NCI-H2081 (cell line): ENCODE measurements around the gene DNAJC22.
A peak's percentile ranks its signal among the peaks of the same experiment; 100 is the strongest.

Experiments
- DNase-seq, 2 experiments: peaks; one replicate each; lab custom pipeline; 2025; lab: John Stamatoyannopoulos, UW

Gene DNAJC22

DNA sequence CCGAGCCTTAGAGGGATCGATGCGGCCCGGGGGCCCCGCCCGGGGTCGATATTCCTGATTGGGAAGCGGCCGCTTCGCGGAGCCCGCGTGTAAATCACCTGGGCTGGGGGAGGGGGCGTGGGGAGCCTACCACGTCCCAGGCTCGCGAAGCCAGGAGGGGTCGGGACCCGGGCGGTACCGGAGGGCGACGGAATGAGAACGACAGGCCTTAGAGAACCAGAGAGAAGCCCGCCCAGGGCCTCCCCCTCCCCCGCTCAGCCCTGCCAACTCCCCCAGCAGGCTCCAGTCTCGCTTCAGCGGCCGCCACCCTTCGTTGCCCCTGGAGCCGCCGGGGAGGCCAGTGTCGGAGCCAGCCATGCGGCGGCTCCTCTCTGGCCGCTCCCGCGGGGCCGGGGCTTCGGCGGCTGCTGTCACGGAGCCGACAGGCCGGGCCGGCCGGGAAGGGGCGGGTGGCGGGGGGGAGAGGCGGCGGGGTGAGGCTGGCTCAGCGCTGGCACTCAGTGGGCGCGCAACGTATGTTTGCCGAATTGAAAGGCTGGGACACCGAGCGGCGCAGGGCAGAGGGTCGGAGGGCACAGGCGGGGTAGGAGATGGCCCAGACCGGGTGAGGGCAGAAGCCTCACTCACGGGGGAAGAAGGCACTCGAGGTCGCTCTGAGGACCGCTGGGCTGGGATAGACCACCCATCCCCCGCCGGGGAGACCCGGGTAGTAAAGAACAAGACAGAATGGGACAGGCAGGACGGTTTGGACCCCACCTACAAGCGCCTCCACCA lies 1.4 kb upstream of the DNAJC22 start:
- peak; percentile 22 to 49 for DNase-seq

DNA sequence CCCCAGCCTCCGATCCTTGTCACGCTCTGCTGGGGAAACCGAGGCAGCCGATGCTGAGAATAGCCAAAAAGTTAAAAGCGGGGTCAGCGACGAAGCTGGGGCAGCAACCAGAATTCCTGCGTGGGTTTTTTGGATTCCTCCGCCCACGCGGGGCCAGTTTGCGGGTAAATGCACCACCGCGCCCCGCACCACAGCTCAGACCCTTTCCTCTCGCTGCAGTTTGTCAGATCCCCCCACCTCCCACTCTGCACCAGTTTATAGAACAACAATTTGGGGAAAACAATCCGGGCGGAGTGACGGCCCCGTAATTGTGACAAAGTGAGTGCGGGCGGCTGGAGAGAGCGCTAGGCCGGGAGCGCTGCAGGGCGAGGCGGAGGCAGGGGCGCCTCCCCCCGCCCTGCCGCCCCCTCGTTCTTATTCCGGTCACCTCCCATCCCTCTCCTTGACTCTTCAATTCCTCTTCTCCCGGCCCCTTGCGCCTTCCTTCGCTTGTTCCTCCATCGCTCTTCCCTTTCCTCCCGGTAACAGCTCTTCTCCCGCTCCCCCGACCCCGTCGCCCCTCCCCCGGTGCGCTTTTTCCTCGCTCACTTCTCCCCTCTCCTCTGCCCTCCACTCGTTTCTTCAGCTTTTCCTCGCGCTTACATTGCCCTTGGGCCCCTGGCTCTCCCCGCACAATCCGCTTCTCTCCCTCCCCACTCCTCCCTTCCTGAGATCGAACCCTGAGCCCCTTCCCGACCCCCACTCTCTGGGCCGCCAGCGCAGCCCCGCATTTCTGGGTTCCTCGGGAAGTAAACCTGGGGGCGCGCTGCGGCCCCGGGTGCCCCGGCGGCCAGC lies 646 bp upstream of the DNAJC22 start:
- no peak for DNase-seq

DNA sequence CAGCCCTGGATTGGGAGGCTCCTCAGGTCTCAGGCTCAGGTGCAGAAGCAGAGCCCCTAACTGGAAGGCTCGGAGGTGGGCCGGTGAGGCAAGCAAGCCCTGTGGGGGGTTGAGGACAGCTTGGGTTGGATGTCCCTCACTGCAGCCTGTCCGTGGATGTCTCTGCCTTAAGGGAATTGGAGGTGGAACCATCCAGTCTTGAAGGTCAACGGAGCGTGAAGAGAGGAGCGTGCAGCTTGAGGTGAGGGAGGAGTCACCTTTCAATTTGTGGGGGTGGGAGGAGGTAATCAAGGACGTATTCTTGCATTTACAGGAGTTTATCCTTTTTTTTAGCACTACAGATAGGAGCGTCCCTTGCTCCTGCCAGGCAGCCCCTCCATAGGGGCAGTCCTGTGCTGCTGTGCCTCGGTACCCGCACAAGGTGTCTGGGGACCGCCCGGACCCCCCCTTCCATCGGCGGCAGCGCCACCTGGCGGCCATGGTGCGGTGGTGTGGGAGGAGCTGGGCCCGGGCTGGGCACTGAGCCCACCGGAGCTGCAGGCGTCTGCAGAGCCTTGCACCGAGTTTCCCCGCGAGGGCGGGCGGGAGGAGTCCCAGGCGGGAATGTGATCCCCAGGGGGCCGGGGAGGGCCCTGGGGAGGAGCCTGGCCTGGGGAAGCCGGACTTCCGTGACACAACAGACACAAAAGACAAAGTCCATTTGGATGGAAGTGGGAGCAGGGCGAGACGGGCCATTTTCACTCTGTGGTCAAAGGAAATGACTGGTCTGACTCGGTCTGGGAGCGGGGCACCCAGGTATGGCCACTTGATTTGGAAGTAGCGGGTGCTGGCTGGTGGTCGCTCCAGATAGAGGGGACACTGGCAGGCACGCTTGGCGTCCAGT lies 864 bp downstream of the DNAJC22 start:
- peak; percentile 68 to 78 for DNase-seq

DNA sequence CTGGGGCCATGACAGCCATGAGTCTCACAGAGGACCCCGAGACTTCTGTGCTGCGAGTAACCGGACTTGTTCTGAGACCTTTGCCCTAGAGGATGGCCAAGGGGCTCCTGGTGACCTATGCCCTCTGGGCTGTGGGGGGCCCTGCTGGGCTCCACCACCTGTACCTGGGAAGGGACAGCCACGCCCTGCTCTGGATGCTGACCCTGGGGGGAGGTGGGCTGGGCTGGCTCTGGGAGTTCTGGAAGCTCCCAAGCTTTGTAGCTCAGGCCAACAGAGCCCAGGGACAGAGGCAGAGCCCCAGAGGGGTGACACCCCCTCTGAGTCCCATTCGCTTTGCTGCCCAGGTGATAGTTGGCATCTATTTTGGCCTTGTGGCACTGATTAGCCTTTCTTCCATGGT lies 2.1 kb downstream of the DNAJC22 start:
- DNase-seq = no peak

DNA sequence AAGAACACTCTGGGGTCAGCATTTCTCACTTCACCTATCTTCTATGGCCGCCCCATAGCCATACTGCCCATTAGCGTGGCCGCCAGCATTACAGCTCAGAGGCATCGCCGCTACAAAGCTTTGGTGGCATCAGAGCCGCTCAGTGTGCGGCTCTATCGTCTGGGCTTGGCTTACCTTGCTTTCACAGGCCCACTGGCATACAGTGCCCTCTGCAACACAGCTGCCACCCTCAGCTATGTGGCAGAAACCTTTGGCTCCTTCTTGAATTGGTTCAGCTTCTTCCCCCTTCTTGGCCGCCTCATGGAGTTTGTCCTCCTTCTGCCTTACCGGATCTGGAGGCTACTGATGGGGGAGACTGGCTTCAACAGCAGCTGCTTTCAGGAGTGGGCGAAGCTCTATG lies 2.6 kb downstream of the DNAJC22 start:
- DNase-seq = no peak

DNA sequence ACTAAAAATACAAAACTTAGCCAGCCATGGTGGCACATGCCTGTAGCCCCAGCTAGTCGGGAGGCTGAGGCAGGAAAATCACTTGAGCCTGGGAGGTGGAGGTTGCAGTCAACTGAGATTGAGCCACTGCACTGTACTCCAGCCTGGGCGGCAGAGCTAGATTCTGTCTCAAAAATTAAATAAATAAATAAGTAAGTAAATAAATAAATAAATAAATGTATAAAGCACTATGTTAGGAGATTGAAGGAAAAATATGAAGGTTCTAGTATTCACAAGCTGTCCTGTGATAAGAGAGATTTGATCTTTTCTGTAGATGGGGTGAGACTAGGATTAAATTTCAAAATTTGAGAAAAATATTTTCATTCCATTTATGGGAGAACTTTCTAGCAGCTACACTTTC lies 5.7 kb downstream of the DNAJC22 start:
- no peak for DNase-seq

DNA sequence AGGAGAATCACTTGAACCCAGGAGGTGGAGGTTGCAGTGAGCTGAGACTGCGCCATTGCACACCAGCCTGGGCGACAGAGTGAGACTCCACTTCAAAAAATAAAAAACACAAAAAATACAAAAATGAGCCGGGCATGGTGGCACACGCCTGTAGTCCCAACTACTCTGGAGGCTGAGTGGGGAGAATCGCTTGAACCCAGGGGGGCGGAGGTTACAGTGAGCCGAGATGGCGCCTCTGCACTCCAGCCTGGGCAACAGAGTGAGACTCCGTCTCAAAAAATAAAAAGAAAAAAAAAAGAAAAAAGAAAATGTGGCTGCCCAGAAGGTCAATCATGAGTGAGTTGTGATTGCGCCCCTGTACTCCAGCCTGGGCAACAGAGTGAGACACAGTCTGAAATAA lies 9.2 kb downstream of the DNAJC22 start:
- no peak for DNase-seq

DNA sequence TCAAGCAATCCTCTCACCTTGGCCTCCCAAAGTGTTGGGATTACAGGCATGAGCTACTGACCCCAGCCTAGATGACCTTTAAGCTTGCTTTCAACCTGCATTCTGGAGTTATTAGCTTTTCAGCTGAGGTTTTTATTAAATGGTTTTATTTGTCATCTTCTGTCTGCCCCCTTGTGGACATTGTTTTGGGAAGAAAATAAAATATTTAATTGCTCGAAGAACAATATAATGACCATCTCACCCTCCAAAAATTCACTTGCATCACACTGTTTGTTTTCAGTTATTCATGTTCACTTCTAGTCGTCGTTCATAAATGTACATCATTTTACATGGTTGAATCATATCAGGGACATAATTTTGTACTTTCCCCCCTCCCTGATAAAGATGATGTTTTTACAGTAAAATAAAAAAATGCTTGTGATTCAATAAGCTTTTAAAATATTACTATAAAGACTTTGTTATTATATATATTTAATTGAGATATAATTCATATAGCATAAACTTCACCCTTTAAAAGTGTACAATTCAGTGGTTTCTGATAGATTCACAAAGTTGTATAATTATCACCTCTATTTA lies 10.5 kb downstream of the DNAJC22 start:
- peak in 1 of 2 experiments; percentile 18 for DNase-seq

DNA sequence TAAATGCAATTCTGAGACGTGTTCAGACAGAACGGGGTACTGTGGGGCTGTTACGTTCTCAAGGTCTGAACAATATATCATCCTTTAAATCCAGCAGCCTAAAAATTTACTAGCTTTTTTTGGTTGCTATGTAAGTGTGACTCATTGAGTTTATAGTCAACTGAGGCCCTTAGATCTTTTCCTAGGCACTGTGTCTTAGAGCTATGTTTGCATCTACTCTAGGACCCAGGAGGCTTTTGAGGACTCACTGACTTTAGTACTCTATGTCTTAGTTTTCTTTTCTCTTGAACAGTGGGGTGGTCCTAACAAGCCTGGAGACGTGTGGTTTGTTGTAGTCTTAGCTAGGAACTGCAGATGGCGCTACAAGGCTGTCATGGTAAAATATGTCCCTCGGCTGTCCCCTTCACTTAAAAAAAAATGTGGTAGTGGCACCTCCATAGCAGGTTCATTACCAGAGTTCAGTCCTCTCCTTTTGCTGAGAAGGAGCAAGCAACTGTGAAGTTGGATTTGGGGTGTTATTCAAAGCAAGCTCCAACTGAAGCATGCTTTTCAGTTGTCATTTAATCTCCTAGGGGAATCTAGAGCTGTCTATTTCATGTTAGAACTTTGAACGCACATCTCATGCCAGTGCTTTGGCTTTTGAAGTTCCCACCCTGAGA lies 11.9 kb downstream of the DNAJC22 start:
- peak; percentile 65 to 71 for DNase-seq

DNA sequence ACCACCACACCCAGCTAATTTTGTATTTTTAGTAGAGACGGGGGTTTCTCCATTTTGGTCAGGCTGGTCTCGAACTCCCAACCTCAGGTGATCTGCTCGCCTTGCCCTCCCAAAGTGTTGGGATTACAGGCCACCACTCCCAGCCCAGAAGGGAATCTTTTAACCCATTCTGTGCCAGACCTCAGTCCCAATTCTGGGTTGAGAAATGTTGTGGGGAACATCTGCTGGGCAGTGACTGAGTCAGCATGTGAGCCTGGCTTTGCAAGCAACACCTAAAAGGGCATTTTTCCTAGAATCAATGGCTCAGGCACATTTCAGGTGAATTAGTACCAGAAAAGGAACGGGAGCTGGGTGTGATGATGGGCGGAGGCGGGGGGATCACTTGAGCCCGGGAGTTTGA lies 13.0 kb downstream of the DNAJC22 start:
- DNase-seq = no peak

DNA sequence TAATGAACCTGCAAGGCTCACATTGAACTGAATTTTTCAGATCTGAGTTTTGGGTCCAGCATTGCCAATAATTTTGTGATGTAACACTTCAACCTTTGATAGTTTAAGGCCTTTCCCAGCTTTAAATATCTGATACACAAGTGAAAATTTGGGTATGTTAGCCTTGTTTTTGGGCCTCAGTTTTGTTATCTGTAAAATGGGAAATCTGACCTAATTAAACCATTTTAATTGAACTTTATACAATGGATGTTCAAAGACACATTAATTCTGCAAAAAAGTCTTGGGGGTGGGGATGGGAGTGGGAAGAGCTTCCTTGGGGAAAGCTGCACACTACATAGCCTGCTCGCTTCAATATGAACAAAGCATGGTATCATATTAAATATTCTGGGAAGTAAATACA lies 15.4 kb downstream of the DNAJC22 start:
- DNase-seq = no peak

DNA sequence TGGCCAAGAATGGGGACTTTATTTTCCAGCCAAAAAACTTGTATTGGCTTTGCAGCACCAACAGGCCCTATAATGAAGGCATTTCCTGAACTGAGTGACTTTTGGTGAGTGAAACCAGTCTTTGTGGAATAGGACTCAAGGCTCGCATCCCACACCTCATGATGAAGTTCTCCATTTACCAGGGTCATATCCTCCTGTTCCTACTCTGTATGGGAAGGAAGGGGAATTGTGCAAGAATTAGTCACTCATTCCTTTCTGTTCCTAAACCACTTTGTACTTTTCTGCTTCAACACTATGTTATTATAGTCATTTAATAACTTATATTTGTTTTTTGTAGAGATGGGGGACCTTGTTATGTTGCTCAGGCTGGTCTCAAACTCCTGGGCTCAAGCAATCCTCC lies 18.3 kb downstream of the DNAJC22 start:
- DNase-seq = no peak

DNA sequence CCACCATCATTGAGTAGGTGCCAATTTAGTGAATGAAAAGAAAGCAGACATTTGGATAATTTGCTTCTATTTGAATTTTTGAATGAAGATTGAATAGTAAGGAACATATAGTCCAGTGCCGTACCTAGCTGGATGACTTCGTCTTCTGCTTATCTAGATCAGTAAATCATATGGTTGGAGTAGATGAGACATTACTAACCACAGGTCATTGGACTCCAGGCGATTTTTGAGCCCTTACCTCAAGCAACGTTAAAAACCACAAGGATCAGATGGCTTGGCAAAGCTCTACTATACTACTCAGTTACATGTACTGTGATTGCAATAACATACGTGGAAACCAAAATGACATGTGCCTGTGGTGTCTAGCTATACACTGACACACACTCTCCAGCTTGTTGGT lies 18.9 kb downstream of the DNAJC22 start:
- DNase-seq = no peak

DNA sequence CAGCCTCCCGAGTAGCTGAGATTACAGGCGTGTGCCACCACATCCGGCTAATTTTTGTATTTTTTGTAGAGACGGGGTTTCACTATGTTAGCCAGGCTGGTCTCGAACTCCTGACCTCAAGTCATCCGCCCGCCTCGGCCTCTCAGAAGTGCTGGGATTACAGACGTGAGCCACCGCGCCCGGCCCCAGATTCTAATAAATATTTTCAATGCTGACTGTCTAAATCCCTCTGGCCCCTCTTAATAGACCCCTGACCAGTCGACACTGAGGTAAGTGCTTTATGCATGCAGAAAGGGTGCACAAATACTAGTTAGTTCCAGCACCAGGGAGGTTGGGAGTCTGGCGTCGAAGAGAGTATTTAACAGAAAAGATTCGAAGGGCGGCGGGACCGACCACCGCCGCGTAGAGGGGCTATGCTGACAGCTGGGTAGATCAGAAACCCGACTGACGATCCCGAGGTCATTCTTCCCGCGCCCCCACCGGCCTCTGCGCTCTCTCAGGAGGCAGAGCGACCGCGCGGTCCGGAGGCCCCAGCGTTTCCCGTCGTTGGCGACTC lies 19.5 kb downstream of the DNAJC22 start:
- no peak for DNase-seq

DNA sequence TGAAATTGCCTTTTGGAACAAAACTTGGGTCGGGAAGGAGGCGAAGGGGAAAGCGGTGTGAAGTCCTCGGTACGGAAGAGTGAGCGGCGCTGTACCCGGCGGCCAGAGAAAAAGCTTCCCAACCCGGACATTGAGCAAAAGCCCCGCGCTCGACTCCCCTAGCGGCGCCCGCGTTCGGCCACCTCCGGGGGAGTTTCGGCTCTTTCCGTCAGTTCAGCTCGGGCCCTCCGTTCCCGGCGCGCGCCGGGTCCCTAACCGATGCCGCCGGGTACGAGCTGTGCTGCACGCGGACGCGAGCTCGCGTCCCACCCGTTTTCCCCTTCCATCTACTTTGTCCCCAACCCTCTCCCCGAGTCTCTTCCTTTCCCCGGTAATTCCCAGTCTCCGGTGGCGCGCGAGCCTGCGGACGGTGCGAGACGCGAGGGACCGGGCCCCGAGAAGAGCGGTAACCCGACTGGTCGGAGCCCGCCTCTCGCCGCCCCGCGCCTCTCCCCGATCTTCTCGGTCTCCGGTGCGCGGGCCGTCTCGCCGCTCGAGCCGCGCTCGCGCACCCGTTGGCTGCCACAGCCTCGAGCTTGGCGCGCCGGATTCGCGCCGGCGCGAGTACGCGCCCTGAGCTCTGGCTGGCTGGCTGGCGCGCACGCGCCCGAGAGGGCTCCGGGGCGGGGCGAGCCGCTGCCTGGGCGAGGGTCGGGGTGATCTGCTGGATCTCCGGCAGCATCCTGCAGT lies 20.1 kb downstream of the DNAJC22 start:
- DNase-seq = peak; percentile 91 to 96

DNA sequence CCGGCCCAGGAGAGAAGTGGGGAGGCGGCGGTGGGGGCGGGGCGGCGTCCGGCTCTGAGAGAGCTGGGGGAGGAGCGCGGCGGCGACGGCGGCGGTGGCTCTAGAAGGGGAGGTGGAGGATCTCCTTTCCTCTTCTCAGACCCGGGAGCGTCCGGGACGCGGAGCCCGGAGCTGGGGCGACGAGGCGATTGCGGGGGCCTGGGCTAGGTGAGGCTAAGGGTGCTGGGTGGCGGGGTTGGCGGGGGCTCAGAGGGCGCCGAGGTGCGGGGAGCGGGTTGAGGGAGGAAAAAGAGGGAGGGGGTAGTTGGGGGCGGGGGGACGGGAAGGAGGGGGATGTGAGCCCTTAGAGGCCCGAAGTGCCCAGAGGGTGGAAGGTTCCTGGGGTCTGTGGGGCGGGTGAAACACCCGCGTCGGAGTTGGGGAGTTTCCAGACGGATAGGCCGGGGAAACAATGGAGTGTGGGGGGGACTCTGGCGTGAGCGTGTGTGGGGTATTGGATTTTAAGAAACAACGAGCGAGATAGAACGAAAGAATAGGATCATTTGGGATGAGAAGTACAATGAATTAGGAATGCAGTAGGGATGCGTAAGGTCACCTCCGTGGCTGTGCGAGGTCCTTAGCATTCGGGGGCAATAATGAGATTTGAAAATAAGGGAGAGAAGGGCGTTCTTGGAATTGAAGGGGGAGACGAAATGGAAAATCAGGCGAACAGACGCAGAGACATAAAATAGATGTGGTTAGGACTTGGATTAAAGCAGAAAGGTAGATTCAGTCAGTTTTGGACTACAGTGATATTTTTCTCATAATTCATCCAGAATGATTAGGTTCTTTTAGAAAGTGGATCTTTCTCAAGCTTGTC lies 20.9 kb downstream of the DNAJC22 start, which contains the start of gene SPATS2:
TSS of gene SPATS2 (plus strand) at position 82 of the 859 bp plus-strand sequence. CDS start 93,551 bp downstream, outside the sequence.
- peak in 1 of 2 experiments; percentile 54 for DNase-seq

DNA sequence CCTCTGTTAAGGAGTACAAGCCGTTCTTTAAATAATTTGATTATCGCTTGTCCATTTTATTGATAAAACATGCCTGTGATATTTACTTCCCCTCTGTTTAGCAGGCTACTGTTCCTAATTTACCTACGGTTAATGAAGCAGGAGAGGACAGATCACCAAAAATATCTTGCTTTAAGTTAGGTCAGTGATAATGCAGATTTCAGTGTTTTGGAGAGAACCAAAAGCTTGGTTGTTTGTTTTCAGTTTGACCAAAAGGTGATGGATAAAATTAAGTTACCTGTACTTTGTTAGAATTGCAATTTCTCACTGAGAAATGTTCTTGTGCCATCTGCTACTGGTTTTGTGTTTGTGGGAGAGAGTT lies 21.5 kb downstream of the DNAJC22 start:
- DNase-seq = no peak

DNA sequence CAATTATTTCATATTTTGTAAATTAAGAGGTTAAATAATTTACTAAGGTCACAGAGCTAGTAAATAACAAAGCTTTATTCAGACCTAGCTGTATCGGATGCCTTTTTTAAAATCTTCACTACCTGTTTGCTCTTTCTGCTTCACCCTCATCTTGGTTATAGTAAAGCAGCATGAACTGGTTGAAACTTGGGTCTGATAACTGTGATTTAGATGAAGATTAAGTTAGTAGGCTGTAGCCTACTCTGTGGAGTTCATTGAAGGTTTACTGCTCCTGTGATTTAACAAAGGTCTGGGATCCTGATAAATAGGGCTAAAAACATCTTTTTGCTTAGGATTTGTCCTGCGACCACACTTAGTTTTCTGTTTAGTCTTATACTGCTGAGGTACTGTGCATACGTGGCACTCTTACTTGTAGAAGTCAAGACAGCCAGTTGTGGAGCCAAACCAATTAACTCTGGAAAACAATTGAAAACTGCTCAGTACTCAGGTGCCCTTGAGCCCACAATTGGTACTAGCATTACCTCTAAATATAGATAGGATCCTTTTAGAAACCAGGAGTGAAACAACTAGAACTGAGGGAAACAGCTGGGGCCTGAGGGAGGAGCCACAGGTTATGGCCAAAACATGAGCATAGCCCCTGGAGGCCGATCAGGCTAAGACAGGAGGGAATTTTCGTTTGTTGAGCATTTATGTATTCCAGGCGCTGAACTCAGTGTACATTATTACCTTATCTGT lies 22.9 kb downstream of the DNAJC22 start:
- DNase-seq = peak; percentile 13 to 50

DNA sequence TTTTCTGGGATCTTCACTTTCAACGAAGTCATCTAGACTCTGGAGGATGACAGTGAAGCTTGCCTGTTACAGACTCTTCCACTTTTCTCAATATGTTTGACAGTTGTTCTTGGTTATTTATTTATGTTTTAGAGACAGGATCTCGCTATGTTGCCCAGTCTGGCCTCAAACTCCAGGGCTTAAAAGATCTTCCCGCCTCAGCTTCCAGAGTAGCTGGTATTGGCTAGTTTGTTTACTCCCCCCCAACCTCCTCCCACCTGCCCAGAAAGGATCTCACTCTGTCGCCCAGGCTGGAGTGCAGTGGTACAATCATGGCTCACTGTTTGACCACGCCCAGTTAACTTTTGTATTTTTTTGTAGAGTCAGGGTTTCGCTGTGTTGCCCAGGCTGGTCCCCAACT lies 23.9 kb downstream of the DNAJC22 start:
- no peak for DNase-seq
